Measurements from ENCODE around the gene ATP6V1D.
"Not testable (repeated sequence)": the region's sequence is repeated elsewhere in the genome, so short reads cannot be mapped to it uniquely, and the experiment has no call there.

The ATP6V1D gene

GRCh38 chr14:67359775-67360469 lies at the start of gene ATP6V1D, which contains the start of gene EIF2S1:
ATP6V1D (minus strand) TSS chr14:67359804; CDS start chr14:67359698, 106 bp downstream.
EIF2S1 (plus strand) TSS chr14:67360328; CDS start chr14:67364768, 4,440 bp downstream.
- ATAC-seq (peak; percentile 95), DNase-seq (peak; percentile 99)

DNA sequence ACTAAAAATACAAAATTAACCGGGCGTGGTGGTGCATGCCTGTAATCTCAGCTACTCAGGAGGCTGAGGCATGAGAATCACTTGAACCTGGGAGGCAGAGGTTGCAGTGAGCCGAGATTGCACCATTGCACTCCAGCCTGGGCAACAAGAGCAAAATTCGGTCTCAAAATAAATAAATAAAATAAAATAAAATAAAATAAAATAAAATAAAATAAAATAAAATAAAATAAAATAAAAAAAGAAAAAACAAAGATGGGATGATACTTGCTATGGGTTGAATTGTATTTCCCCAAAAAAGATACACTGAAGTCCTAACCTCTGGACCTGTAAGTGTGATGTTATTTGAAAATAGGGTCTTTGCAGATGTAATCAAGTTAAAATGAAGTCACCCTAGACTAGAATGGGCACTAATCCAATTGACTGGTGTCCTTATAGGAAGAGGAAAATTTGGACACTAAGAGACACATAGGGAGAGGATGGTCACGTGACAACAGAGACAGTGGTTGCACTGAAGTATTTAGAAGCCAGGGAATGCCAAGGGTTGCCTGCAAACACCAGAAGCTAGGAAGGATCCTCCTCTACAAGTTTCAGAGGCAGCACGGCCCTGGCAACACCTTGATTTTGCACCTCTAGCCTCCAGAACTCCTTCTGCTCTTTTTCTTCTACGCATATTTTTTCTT lies 48.7 kb upstream of the ATP6V1D start:
- not testable (repeated sequence) for ATAC-seq, DNase-seq

DNA sequence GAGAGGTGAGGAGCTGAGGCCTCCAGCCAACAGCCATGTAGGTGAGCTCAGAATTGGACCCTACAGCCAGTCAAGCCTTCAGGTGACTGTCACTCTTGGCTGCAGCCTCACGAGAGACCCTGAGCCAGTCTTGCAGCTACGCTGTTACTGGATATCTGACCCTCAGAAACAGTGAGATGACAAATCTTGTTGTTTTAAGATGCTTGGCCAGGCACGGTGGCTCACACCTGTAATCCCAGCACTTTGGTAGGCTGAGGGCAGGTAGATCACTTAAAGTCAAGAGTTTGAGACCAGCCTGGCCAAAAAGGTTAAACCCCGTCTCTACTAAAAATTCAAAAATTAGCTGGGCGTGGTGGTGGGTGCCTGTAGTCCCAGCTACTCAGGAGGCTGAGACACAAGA lies 46.2 kb upstream of the ATP6V1D start:
- ATAC-seq = no peak

GRCh38 chr14:67400434-67400833 lies 40.8 kb upstream of the ATP6V1D start:
- no peak for ATAC-seq

More for the DNA sequence above, 46.2 kb upstream of the ATP6V1D start:
- DNase-seq = no peak

DNA sequence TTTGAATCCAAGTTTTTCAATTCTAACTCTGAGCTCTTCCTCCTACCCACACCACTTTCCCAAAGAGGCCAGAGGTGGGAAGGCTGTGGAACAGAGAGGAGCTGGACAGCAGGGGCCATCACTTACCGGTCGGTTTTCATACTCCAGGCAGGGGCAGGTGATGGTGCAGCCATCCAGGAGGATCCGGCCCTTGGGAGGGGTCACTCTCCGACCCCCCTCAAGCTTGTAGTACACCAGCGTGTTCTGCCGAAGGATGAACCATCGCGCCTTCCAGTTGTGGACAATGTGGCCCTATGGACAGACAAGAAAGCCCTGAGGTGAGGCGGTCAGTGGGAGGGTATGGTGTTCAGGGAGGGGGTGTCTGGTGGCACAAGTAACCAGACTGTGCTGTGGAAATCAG lies 37.9 kb upstream of the ATP6V1D start:
- no peak for DNase-seq
- no peak for ATAC-seq

More at GRCh38 chr14:67400434-67400833, 40.8 kb upstream of the ATP6V1D start:
- DNase-seq = no peak

DNA sequence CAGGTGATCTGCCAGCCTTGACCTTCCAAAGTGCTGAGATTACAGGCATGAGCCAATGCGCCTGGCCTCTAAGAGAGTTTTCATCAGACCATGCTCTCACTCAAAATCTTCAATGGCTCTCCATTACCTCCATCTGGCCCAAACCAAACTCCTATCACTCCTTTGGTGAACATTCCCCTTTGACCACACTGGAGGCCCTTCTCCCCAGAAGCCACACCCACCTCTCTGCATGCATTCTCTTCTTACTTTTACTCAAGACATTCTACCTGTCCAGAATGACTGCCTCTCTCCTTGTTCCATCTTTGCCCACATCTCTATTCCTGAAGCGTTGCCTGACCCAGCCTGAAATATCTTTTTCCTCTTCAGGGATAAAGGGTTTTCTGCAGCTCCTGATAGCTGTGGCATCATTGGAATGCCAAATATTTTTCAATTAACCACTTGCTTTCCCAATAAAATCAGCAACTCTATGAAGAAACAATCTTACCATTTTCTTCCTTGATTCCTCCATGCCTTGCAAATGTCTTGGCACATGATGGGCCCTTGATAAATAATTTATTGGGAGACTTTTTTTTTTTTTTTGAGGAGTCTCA lies 36.9 kb upstream of the ATP6V1D start:
- no peak for DNase-seq
- no peak for ATAC-seq

DNA sequence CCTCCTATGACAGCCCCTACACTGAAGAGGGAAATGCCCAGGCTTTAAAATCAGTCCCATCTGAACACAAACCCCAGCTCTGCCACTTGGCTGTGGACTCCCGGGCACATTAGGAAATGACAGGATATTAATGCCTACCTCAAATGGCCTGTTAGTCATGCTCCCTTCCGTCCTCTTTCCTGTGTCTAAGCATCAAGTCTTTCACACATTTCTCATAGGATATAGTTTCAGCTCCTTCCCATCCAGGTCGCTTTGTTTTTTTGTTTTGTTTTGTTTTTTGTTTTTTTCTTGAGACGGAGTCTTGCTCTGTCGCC lies 36.2 kb upstream of the ATP6V1D start:
- DNase-seq (no peak), ATAC-seq (no peak)

- DNase-seq (no peak), ATAC-seq (no peak)
These were observed 35.7 kb upstream of the ATP6V1D start for GRCh38 chr14:67395086-67395875.

DNA sequence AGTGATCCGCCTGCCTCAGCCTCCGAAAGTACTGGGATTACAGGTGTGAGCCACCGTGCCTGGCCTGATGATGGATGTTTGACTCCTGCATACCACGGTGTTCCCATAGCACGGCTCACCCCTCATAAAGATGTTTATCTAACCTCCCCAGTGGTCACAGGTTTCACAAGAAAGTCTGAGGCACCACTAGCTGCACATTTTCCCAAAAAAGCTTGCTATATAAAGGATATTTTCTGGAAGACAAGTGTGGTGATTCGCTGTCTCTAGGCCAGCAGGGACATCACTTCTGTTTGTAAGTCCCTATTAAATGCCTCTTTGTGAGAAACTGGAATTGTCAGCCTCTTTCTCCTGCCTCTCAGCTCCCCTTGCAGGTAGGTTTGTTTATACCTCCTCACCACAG lies 34.1 kb upstream of the ATP6V1D start:
- DNase-seq (no peak), ATAC-seq (no peak)

DNA sequence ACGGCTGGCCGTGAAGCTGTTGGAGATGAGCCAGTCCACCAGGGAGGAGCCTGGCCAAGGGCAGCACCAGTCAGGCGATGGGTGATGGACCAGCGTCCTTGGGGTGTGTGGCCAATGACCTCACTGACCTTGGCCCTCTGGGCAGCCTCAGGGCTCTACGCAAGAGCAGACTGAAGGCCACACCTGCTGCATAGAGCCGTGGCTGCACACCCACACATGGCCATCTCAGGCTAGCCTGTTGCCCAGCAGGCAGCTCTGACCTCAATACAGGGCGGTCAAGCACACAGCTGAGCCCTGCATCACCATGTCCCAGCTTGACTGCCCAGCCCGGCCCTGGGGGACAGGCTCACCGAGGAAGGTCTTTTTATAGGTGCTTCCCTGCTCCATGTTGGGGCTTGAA lies 33.2 kb upstream of the ATP6V1D start:
- no peak for DNase-seq
- no peak for ATAC-seq

DNA sequence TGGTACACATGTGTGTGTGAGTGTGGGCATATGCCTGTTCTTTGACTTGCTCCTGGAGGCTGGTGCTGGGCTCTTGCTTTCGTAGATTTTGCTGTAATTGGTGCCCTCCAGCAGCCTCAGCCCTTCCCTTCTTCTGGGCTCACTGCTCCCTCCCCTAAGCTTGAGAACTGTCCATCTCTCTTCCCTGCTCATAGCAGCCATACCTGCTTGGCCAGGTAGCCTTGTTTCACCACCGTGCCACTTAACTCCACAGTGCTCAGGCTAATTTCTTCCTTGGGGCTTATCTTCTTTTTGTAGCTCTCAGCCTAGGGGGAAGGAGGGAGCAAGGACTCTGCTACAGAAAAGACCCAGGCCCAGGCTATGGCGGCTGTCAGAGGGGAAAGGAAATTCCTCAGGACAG lies 32.5 kb upstream of the ATP6V1D start:
- no peak for ATAC-seq
- no peak for DNase-seq

- ATAC-seq = no peak
- DNase-seq = no peak
These were observed 31.7 kb upstream of the ATP6V1D start for GRCh38 chr14:67391268-67391667.

GRCh38 chr14:67389811-67390534 lies 30.4 kb upstream of the ATP6V1D start:
- ATAC-seq = no peak
- DNase-seq = no peak

- no peak for DNase-seq
- no peak for ATAC-seq
These were observed 29.7 kb upstream of the ATP6V1D start for GRCh38 chr14:67389275-67389674.

GRCh38 chr14:67387195-67387594 lies 27.6 kb upstream of the ATP6V1D start:
- DNase-seq = no peak
- ATAC-seq = peak; percentile 14

GRCh38 chr14:67385618-67386017 lies 26.0 kb upstream of the ATP6V1D start:
- DNase-seq (no peak), ATAC-seq (no peak)

GRCh38 chr14:67385120-67385519 lies 25.5 kb upstream of the ATP6V1D start:
- DNase-seq = no peak
- ATAC-seq = no peak

GRCh38 chr14:67377916-67378315 lies 18.3 kb upstream of the ATP6V1D start:
- DNase-seq (no peak), ATAC-seq (no peak)

- ATAC-seq (peak; percentile 83), DNase-seq (no peak)
These were observed 13.7 kb upstream of the ATP6V1D start for GRCh38 chr14:67373347-67373746.

- DNase-seq (no peak), ATAC-seq (no peak)
These were observed 13.2 kb upstream of the ATP6V1D start for GRCh38 chr14:67372833-67373232.

GRCh38 chr14:67371247-67372148 lies 11.9 kb upstream of the ATP6V1D start:
- no peak for ATAC-seq
- no peak for DNase-seq
